Nephron (organoid): ENCODE data around the gene UVRAG.

ENCODE experiments used
- H3K27ac Mint-ChIP-seq, 3 experiments: 2 replicates each; pipeline ENCODE4 v1.8.0; 2020; ENCODE audit warnings: mixed read lengths in 3 of 3, mild to moderate bottlenecking in 2 of 3, moderate library complexity in 1 of 3
- H3K27me3 Mint-ChIP-seq: 2 replicates; pipeline ENCODE4 v1.8.0; 2021; ENCODE audit warnings: low read depth, mild to moderate bottlenecking, moderate library complexity, mixed read lengths
- H3K36me3 Mint-ChIP-seq: 2 replicates; pipeline ENCODE4 v1.8.0; 2020; ENCODE audit warnings: low read depth, mixed read lengths
- H3K4me1 Mint-ChIP-seq: 2 replicates; pipeline ENCODE4 v1.8.0; 2020; ENCODE audit warnings: mixed read lengths
- H3K4me3 Mint-ChIP-seq, 3 experiments: 2 replicates each; pipeline ENCODE4 v1.8.0; 2020; ENCODE audit warnings: mild to moderate bottlenecking in 3 of 3, mixed read lengths in 3 of 3, moderate library complexity in 2 of 3
- H3K9me3 Mint-ChIP-seq: 2 replicates; pipeline ENCODE4 v1.8.0; 2020; ENCODE audit warnings: mixed read lengths
- TF ChIP-seq, protein P1 (sequence below), 3 experiments: fragments of 200-600 bp; sonication (generic); IDR thresholded peaks; one replicate each; pipeline ENCODE4 v1.5.0; 2021; ENCODE audit warnings: antibody characterized with exemption in 3 of 3; ENCODE audit not compliant: unreplicated experiment in 3 of 3

Gene UVRAG

GRCh38 chr11:76135491-76135890 is 320.5 kb downstream of the UVRAG start:
- Mint-ChIP-seq H3K4me3 (no peak overlapping the region), H3K9me3 (no peaks in the 10 kb centered on the region), H3K27me3 (no peaks in the 10 kb centered on the region), H3K27ac (peak overlapping the region; percentile 19 to 73 (median 44)), H3K4me1 (peaks cover 40% of the 10 kb centered on the region), H3K36me3 (peaks cover 11% of the 10 kb centered on the region)
- TF ChIP-seq, protein P1, sequence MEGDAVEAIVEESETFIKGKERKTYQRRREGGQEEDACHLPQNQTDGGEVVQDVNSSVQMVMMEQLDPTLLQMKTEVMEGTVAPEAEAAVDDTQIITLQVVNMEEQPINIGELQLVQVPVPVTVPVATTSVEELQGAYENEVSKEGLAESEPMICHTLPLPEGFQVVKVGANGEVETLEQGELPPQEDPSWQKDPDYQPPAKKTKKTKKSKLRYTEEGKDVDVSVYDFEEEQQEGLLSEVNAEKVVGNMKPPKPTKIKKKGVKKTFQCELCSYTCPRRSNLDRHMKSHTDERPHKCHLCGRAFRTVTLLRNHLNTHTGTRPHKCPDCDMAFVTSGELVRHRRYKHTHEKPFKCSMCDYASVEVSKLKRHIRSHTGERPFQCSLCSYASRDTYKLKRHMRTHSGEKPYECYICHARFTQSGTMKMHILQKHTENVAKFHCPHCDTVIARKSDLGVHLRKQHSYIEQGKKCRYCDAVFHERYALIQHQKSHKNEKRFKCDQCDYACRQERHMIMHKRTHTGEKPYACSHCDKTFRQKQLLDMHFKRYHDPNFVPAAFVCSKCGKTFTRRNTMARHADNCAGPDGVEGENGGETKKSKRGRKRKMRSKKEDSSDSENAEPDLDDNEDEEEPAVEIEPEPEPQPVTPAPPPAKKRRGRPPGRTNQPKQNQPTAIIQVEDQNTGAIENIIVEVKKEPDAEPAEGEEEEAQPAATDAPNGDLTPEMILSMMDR (IDR thresholded peaks at IDR 0.05; ENCODE audit: unreplicated experiment in 3 of 3), result no peak

DNA sequence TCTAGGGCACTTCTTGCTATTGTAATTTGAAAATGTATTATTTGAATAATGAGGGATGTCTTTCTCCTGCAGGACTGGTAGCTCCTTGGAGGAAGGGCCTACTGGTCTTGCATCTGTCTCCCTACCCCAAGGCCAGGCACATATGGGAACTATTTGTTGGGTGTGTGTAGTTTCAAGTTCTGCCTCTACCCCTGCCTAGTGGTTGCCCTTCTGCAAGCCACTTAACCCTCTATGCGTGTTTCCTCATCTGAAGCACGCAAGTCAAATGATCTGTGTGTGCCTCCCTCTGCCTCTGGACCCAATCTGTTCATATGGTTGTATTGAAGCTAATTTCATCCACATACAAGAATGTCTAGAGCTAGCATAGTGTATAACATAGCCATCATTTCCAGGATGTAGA is 324.3 kb downstream of the UVRAG start:
- Mint-ChIP-seq H3K4me3 (no peak overlapping the region), H3K27ac (no peak overlapping the region), H3K4me1 (peaks cover 29% of the 10 kb centered on the region), H3K27me3 (no peaks in the 10 kb centered on the region), H3K36me3 (peaks cover 31% of the 10 kb centered on the region), H3K9me3 (no peaks in the 10 kb centered on the region)
- TF ChIP-seq, protein P1 (IDR thresholded peaks at IDR 0.05; ENCODE audit: unreplicated experiment in 3 of 3), result no peak

DNA sequence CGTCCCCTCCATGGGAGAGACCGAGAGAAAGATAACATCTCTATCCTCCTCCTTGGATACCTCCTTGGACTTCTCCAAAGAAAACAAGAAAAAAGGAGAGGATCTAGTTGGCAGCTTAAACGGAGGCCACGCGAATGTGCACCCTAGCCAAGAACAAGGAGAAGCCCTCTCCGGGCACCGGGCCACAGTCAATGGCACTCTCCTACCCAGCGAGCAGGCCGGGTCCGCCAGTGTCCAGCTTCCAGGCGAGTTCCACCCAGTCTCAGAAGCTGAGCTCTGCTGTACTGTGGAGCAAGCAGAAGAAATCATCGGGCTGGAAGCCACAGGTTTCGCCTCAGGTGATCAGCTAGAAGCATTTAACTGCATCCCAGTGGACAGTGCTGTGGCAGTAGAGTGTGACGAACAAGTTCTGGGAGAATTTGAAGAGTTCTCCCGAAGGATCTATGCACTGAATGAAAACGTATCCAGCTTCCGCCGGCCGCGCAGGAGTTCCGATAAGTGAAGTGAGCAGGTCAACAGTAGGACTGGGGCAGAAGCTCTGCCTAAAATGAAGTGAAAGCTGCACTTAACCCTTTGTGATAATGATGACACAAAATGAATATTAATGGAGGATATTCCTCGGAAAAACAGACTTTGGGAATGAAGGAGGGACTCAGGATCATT is 326.0 kb downstream of the UVRAG start:
- Mint-ChIP-seq H3K36me3 (peaks cover 25% of the 10 kb centered on the region), H3K4me1 (peaks cover 16% of the 10 kb centered on the region), H3K9me3 (no peaks in the 10 kb centered on the region), H3K27ac (no peak overlapping the region), H3K27me3 (peaks cover 3% of the 10 kb centered on the region), H3K4me3 (no peak overlapping the region)
- TF ChIP-seq, protein P1 (IDR thresholded peaks at IDR 0.05; ENCODE audit: unreplicated experiment in 3 of 3), result no peak

- Mint-ChIP-seq H3K9me3 (no peaks in the 10 kb centered on the region), H3K4me1 (peaks cover 21% of the 10 kb centered on the region), H3K27ac (no peak overlapping the region), H3K27me3 (peaks cover 3% of the 10 kb centered on the region), H3K4me3 (no peak overlapping the region), H3K36me3 (peaks cover 25% of the 10 kb centered on the region)
- TF ChIP-seq, protein P1 (IDR thresholded peaks at IDR 0.05; ENCODE audit: unreplicated experiment in 3 of 3), result no peak
Measured at GRCh38 chr11:76141901-76142588, 327.0 kb downstream of the UVRAG start.

GRCh38 chr11:76143274-76143673 is 328.3 kb downstream of the UVRAG start:
- peaks cover 21% of the 10 kb centered on the region for H3K4me1 Mint-ChIP-seq
- no peak overlapping the region for H3K27ac Mint-ChIP-seq
- H3K9me3 Mint-ChIP-seq, result no peaks in the 10 kb centered on the region
- peaks cover 3% of the 10 kb centered on the region for H3K27me3 Mint-ChIP-seq
- peaks cover 25% of the 10 kb centered on the region for H3K36me3 Mint-ChIP-seq
- no peak overlapping the region for H3K4me3 Mint-ChIP-seq
- TF ChIP-seq, protein P1 (IDR thresholded peaks at IDR 0.05; ENCODE audit: unreplicated experiment in 3 of 3), result no peak
